Endothelial cell of umbilical vein (primary cell): ENCODE data around the gene TCEAL4. TPM values are rescaled to one million over a fixed set of nuclear protein-coding genes. Genes with fewer than 3 reads are reported as not detected.

Source experiments
- BruUV-seq: library from RNA; stranded (reverse); fragments of 400-500 nt; replicated peaks from 2 replicates; lab custom pipeline; 2021; lab: Mats Ljungman, UMichigan
- CTCF ChIA-PET: fragments of 300-600, 350-600 bp; sonication (Branson Sonifier 250); formaldehyde crosslinking; loops from one replicate; lab custom pipeline; 2021; ENCODE audit warnings: antibody characterized with exemption, inconsistent platforms; lab: Charles Lee
- POLR2A ChIA-PET: fragments of 300-600, 350-600 bp; sonication (Branson Sonifier 250); formaldehyde crosslinking; loops from one replicate; lab custom pipeline; 2021; ENCODE audit warnings: antibody characterized with exemption, inconsistent platforms; lab: Charles Lee
- DNase-seq: peaks from one replicate; pipeline ENCODE4 v3.0.0-alpha.2; 2011; ENCODE audit warnings: low read depth, low spot score
- FAIRE-seq: peaks from 2 replicates; lab custom pipeline; 2011; peaks lifted over from hg19 to GRCh38; lab: Jason Lieb, UNC
- H2AFZ ChIP-seq: 2 replicates; pipeline ENCODE4 v1.6.0; 2012; ENCODE audit warnings: low read depth, low read length, control low read depth, inconsistent platforms
- H3K27ac ChIP-seq: 2 replicates; pipeline ENCODE4 v1.5.1; 2011; ENCODE audit warnings: low read depth, mild to moderate bottlenecking, control low read depth, low read length, moderate library complexity; ENCODE audit not compliant: insufficient read depth
- H3K27me3 ChIP-seq, 2 experiments: 2 replicates each; pipeline versions ENCODE4 v1.6.0 to v1.6.1; 2011; ENCODE audit warnings: low read length in 2 of 2, mixed read lengths in 1 of 2; ENCODE audit not compliant: control insufficient read depth in 2 of 2, insufficient read depth in 2 of 2
- H3K36me3 ChIP-seq, 2 experiments: 2 replicates in 1 of 2; 3 replicates in 1 of 2; pipeline ENCODE4 v1.5.1; 2011; ENCODE audit warnings: low read length in 2 of 2, mild to moderate bottlenecking in 1 of 2, moderate library complexity in 1 of 2; ENCODE audit not compliant: control insufficient read depth in 2 of 2, insufficient read depth in 2 of 2; ENCODE audit errors: extremely low read depth in 1 of 2
- H3K4me1 ChIP-seq: 3 replicates; pipeline ENCODE4 v1.5.1; 2011; ENCODE audit warnings: mild to moderate bottlenecking, low read length; ENCODE audit not compliant: control insufficient read depth, insufficient read depth; ENCODE audit errors: extremely low read depth
- H3K4me2 ChIP-seq: 2 replicates; pipeline ENCODE4 v1.6.1; 2011; ENCODE audit warnings: low read length, control low read depth, mixed read lengths; ENCODE audit not compliant: insufficient read depth
- H3K4me3 ChIP-seq, 3 experiments: fragments of 200-600 bp in 1 of 3; sonication (generic), shearing (Covaris generic) in 1 of 3; replicated peaks in 1 of 3; 2 replicates each; pipeline ENCODE4 v1.5.1; 2011 to 2016; ENCODE audit warnings: control low read depth in 3 of 3, low read length in 3 of 3, mild to moderate bottlenecking in 2 of 3, inconsistent platforms in 1 of 3, low read depth in 1 of 3, moderate library complexity in 1 of 3; ENCODE audit not compliant: insufficient read depth in 1 of 3
- H3K79me2 ChIP-seq: 2 replicates; pipeline ENCODE4 v1.6.0; 2012; ENCODE audit warnings: low read length, inconsistent platforms; ENCODE audit not compliant: control insufficient read depth, insufficient read depth
- H3K9ac ChIP-seq: replicated peaks from 2 replicates; pipeline ENCODE3; 2011; ENCODE audit warnings: low read length, control low read depth; ENCODE audit not compliant: insufficient read depth; ENCODE audit errors: extremely low read depth
- H3K9me1 ChIP-seq: replicated peaks from 3 replicates; pipeline ENCODE4 v1.6.0; 2011; ENCODE audit warnings: mild to moderate bottlenecking, low read length; ENCODE audit not compliant: control insufficient read depth, insufficient read depth; ENCODE audit errors: extremely low read depth
- H3K9me3 ChIP-seq: replicated peaks from 2 replicates; pipeline ENCODE4 v1.5.1; 2012; ENCODE audit warnings: low read length, inconsistent platforms; ENCODE audit not compliant: control insufficient read depth, insufficient read depth
- H4K20me1 ChIP-seq: replicated peaks from 2 replicates; pipeline ENCODE3; 2011; ENCODE audit warnings: mild to moderate bottlenecking, low read length; ENCODE audit not compliant: control insufficient read depth, insufficient read depth; ENCODE audit errors: extremely low read depth
- CTCF ChIP-seq, 2 donors: IDR thresholded peaks; 1 replicate in 1 of 2; 2 replicates in 1 of 2; pipeline ENCODE4 v1.5.1; 2011; ENCODE audit warnings: low read length in 2 of 2, mild to moderate bottlenecking in 2 of 2, moderate library complexity in 2 of 2, control low read depth in 1 of 2, inconsistent platforms in 1 of 2, low read depth in 1 of 2; ENCODE audit not compliant: insufficient read depth in 1 of 2; ENCODE audit errors: extremely low read depth in 1 of 2
- EZH2 ChIP-seq: IDR thresholded peaks from 2 replicates; pipeline ENCODE4 v1.6.1; 2012; ENCODE audit warnings: borderline replicate concordance, low read depth, mild to moderate bottlenecking, moderate library complexity, low read length, inconsistent platforms; ENCODE audit not compliant: severe bottlenecking
- FOS ChIP-seq: IDR thresholded peaks from 2 replicates; pipeline ENCODE4 v1.6.1; 2011; ENCODE audit warnings: mild to moderate bottlenecking, low read length, moderate library complexity, borderline replicate concordance; ENCODE audit not compliant: insufficient read depth
- GATA2 ChIP-seq: IDR thresholded peaks from 2 replicates; pipeline ENCODE4 v1.7.0; 2011; ENCODE audit warnings: low read depth, mild to moderate bottlenecking, moderate library complexity, mixed read lengths, low read length; ENCODE audit not compliant: insufficient read length, insufficient read depth
- JUN ChIP-seq: IDR thresholded peaks from 2 replicates; pipeline ENCODE4 v1.6.1; 2011; ENCODE audit warnings: borderline replicate concordance, low read depth; ENCODE audit not compliant: insufficient read length, insufficient read depth
- MAX ChIP-seq: IDR thresholded peaks from 2 replicates; pipeline ENCODE4 v1.6.1; 2011; ENCODE audit not compliant: insufficient read depth, insufficient read length
- MYC ChIP-seq: IDR thresholded peaks from one replicate; pipeline ENCODE4 v1.6.1; 2011; ENCODE audit warnings: mild to moderate bottlenecking, low read depth, low read length
- POLR2A ChIP-seq: IDR thresholded peaks from 2 replicates; pipeline ENCODE4 v1.6.1; 2012; ENCODE audit warnings: low read depth, mild to moderate bottlenecking, control low read depth, low read length
- POLR2AphosphoS5 ChIP-seq: IDR thresholded peaks from 2 replicates; pipeline ENCODE4 v1.6.1; 2012; ENCODE audit warnings: low read depth, mild to moderate bottlenecking, control low read depth, low read length, moderate library complexity; ENCODE audit not compliant: insufficient read depth
- dilution Hi-C: fragments of 300-500 bp; cut with MboI; formaldehyde crosslinking; loops from one replicate; pipeline ENCODE4 v1.15.0; 2019; ENCODE audit warnings: low sequenced_read_pairs; ENCODE audit not compliant: extremely low pct_ligation_motif_present
- intact Hi-C: fragments of 100-400 bp; cut with micrococcal nuclease; formaldehyde crosslinking; loops from one replicate; pipeline ENCODE4 v1.10.0; 2022
- polyA plus RNA-seq, 4 experiments: library from polyadenylated mRNA; depleted of rRNA in 3 of 4; stranded (reverse) in 3 of 4; unstranded in 1 of 4; fragments of >200 nt; gene quantifications; 2 replicates each; pipeline versions ENCODE4 v1.2.1 to v1.2.3, GENCODE V29; 2011 to 2012; ENCODE audit warnings: missing spikeins in 1 of 4
- total RNA-seq: library from RNA; stranded (reverse); gene quantifications from 2 replicates; pipeline ENCODE4 v1.2.3, GENCODE V29; 2021

The TCEAL4 gene
- total and polyA plus RNA-seq, 2 donors (not counting 3 experiments of a cell fraction or from before 2014, with no cell fraction given) = 16.9 to 74.6 TPM

GRCh38 chrX:103537871-103538387 is 47.4 kb upstream of the TCEAL4 start:
- POLR2A ChIA-PET = no interaction called here
- FAIRE-seq (no peak), DNase-seq (no peak)
- H3K27me3 ChIP-seq = no peaks in the 10 kb centered on the region
- intact Hi-C loops = no loop called here
- H3K27ac ChIP-seq = no peak overlapping the region
- no peak overlapping the region for H3K9ac ChIP-seq
- H3K36me3 ChIP-seq = no peaks in the 10 kb centered on the region
- no peak for TF ChIP-seq FOS
- CTCF ChIA-PET = no interaction called here
- no peaks in the 10 kb centered on the region for H4K20me1 ChIP-seq
- no peaks in the 10 kb centered on the region for H3K79me2 ChIP-seq
- dilution Hi-C loops = no loop called here
- H3K4me2 ChIP-seq = no peak overlapping the region
- H3K9me1 ChIP-seq = no peaks in the 10 kb centered on the region
- BruUV-seq = no TSS peak
- H2AFZ ChIP-seq = no peak overlapping the region
- no peak overlapping the region for H3K4me3 ChIP-seq
- H3K4me1 ChIP-seq = no peaks in the 10 kb centered on the region
- H3K9me3 ChIP-seq = no peaks in the 10 kb centered on the region

- Histone ChIP-seq H3K9ac (no peak overlapping the region), H3K4me2 (no peak overlapping the region), H3K4me1 (no peaks in the 10 kb centered on the region), H3K9me3 (no peaks in the 10 kb centered on the region), H3K36me3 (no peaks in the 10 kb centered on the region), H3K27me3 (no peaks in the 10 kb centered on the region), H2AFZ (no peak overlapping the region), H4K20me1 (no peaks in the 10 kb centered on the region), H3K79me2 (no peaks in the 10 kb centered on the region), H3K27ac (no peak overlapping the region), H3K4me3 (no peak overlapping the region), H3K9me1 (no peaks in the 10 kb centered on the region)
- ChIA-PET CTCF (interaction anchor here (1.8 kb wide), 1 partner anchor 91 kb away, joined by 6 read pairs; no protein-coding TSS in a partner anchor), POLR2A (no interaction called here)
- intact Hi-C loops = no loop called here
- DNase-seq = no peak
- TF ChIP-seq POLR2A (no peak), MYC (no peak), EZH2 (no peak), POLR2AphosphoS5 (no peak), MAX (no peak), JUN (no peak), GATA2 (no peak), CTCF (IDR thresholded peaks at IDR 0.05; ENCODE audit: extremely low read depth in 1 of 2, insufficient read depth in 1 of 2, low read depth in 1 of 2, low read length in 2 of 2) (no peak)
- no peak for FAIRE-seq
- dilution Hi-C loops = no loop called here
- no TSS peak for BruUV-seq
Measured at GRCh38 chrX:103538728-103539127, 46.6 kb upstream of the TCEAL4 start.
